Suprapubic skin (tissue), 4 donors: Measurements from ENCODE around the gene CCDC85B. TPM values are rescaled to one million over a fixed set of nuclear protein-coding genes. Genes with fewer than 3 reads are reported as not detected.
"Not testable (repeated sequence)": the region's sequence is repeated elsewhere in the genome, so short reads cannot be mapped to it uniquely, and the experiment has no call there.

Experiments used
- DNase-seq, 2 donors: peaks; one replicate each; pipeline ENCODE4 v3.0.0-alpha.2; 2019; ENCODE audit warnings: low spot score in 2 of 2
- H3K27ac ChIP-seq: fragments of 200-600 bp; sonication (generic); one replicate; pipeline ENCODE4 v1.5.1; 2019
- H3K27me3 ChIP-seq: fragments of 200-600 bp; sonication (generic); one replicate; pipeline ENCODE4 v1.5.1; 2019
- H3K36me3 ChIP-seq: fragments of 200-600 bp; sonication (generic); one replicate; pipeline ENCODE4 v1.5.1; 2019
- H3K4me1 ChIP-seq: fragments of 200-600 bp; sonication (generic); one replicate; pipeline ENCODE4 v1.5.1; 2019
- H3K4me3 ChIP-seq: fragments of 200-600 bp; sonication (generic); one replicate; pipeline ENCODE4 v1.5.1; 2019; ENCODE audit warnings: mild to moderate bottlenecking
- H3K9me3 ChIP-seq: fragments of 200-600 bp; sonication (generic); one replicate; pipeline ENCODE4 v1.5.1; 2019
- CTCF ChIP-seq, 2 donors: fragments of 200-600 bp in 1 of 2; fragments of 450-650 bp in 1 of 2; sonication (generic) in 1 of 2; IDR thresholded peaks; one replicate each; pipeline ENCODE4 v1.5.1; 2016 to 2019; ENCODE audit warnings: antibody characterized with exemption in 2 of 2, mild to moderate bottlenecking in 1 of 2, moderate library complexity in 1 of 2
- EP300 ChIP-seq: sonication (generic); formaldehyde crosslinking; IDR thresholded peaks from one replicate; pipeline ENCODE4 v1.6.1; 2017; ENCODE audit warnings: antibody characterized with exemption
- POLR2A ChIP-seq, 2 donors: fragments of 450-650 bp; IDR thresholded peaks; one replicate each; pipeline ENCODE4 v1.6.1; 2017; ENCODE audit warnings: antibody characterized with exemption in 2 of 2, mild to moderate bottlenecking in 2 of 2, moderate library complexity in 2 of 2
- POLR2AphosphoS5 ChIP-seq, 3 donors: sonication (generic); formaldehyde crosslinking; IDR thresholded peaks; one replicate each; pipeline ENCODE4 v1.6.1; 2017; ENCODE audit warnings: antibody characterized with exemption in 3 of 3
- WGBS: methylation state at CpG from one replicate; pipeline ENCODE4 v1.1.5; 2018; 5-methylcytosine and 5-hydroxymethylcytosine counted together
- total RNA-seq, 4 donors: library from RNA; depleted of rRNA; stranded (reverse); fragments of >200 nt; gene quantifications; one replicate each; pipeline ENCODE4 v1.1.0, GENCODE V29; 2016

Gene CCDC85B
- 10 to 100 TPM; 16.0 to 35.8 (median 28.0) TPM for total RNA-seq

GRCh38 chr11:65890324-65891218 is at the start of gene CCDC85B:
CCDC85B (plus strand) TSS chr11:65890673; CDS start chr11:65890784, 111 bp downstream.
- Histone ChIP-seq H3K9me3 (no peaks in the 10 kb centered on the region), H3K4me1 (peaks cover 66% of the 10 kb centered on the region), H3K27me3 (no peaks in the 10 kb centered on the region), H3K4me3 (peak within 1 kb of the TSS; percentile 65), H3K36me3 (peaks cover 3% of the 10 kb centered on the region), H3K27ac (peak within 1 kb of the TSS; percentile 95)
- TF ChIP-seq CTCF (IDR thresholded peaks at IDR 0.05) = no peak
- TF ChIP-seq POLR2A (IDR thresholded peaks at IDR 0.05) = peak in 1 of 2 donors; percentile 91
- peak in 1 of 3 donors; percentile 6 for TF ChIP-seq POLR2AphosphoS5 (IDR thresholded peaks at IDR 0.05)
- TF ChIP-seq EP300 = no peak
- under 1% methylated on average over 30 of the region's 94 CpGs for WGBS
- peak; percentile 99 for DNase-seq

GRCh38 chr11:65842144-65842543 is 48.3 kb upstream of the CCDC85B start:
- DNase-seq = no peak
- Histone ChIP-seq H3K9me3 (no peaks in the 10 kb centered on the region), H3K27ac (no peak overlapping the region), H3K4me1 (no peaks in the 10 kb centered on the region), H3K4me3 (no peak overlapping the region), H3K36me3 (no peaks in the 10 kb centered on the region), H3K27me3 (no peaks in the 10 kb centered on the region)
- TF ChIP-seq EP300 (no peak), POLR2A (IDR thresholded peaks at IDR 0.05) (no peak), POLR2AphosphoS5 (IDR thresholded peaks at IDR 0.05) (no peak), CTCF (IDR thresholded peaks at IDR 0.05) (no peak)
- 96% methylated on average over 4 of the region's 4 CpGs for WGBS

GRCh38 chr11:65843811-65844210 is 46.7 kb upstream of the CCDC85B start:
- H3K36me3 ChIP-seq = no peaks in the 10 kb centered on the region
- no peaks in the 10 kb centered on the region for H3K4me1 ChIP-seq
- H3K27me3 ChIP-seq = no peaks in the 10 kb centered on the region
- no peak overlapping the region for H3K27ac ChIP-seq
- no peak overlapping the region for H3K4me3 ChIP-seq
- H3K9me3 ChIP-seq = no peaks in the 10 kb centered on the region
- TF ChIP-seq POLR2A (IDR thresholded peaks at IDR 0.05) = no peak
- TF ChIP-seq POLR2AphosphoS5 (IDR thresholded peaks at IDR 0.05) = no peak
- TF ChIP-seq CTCF (IDR thresholded peaks at IDR 0.05) = no peak
- no peak for DNase-seq
- WGBS = 94% methylated on average over 3 of the region's 3 CpGs

- Histone ChIP-seq H3K9me3 (no peaks in the 10 kb centered on the region), H3K4me1 (no peaks in the 10 kb centered on the region), H3K27ac (no peak overlapping the region), H3K4me3 (no peak overlapping the region), H3K27me3 (no peaks in the 10 kb centered on the region), H3K36me3 (no peaks in the 10 kb centered on the region)
- DNase-seq = peak in 1 of 2 donors; percentile 20
- WGBS = 87% methylated on average over 10 of the region's 10 CpGs
- TF ChIP-seq POLR2AphosphoS5 (IDR thresholded peaks at IDR 0.05) = no peak
- no peak for TF ChIP-seq POLR2A (IDR thresholded peaks at IDR 0.05)
- TF ChIP-seq CTCF (IDR thresholded peaks at IDR 0.05) = no peak
- TF ChIP-seq EP300 = no peak
Measured at GRCh38 chr11:65844231-65844872, 46.1 kb upstream of the CCDC85B start.

- H3K27ac ChIP-seq = no peak overlapping the region
- peaks cover 5% of the 10 kb centered on the region for H3K4me1 ChIP-seq
- no peaks in the 10 kb centered on the region for H3K9me3 ChIP-seq
- H3K36me3 ChIP-seq = peaks cover 19% of the 10 kb centered on the region
- no peak overlapping the region for H3K4me3 ChIP-seq
- TF ChIP-seq POLR2AphosphoS5 (IDR thresholded peaks at IDR 0.05) = no peak
- TF ChIP-seq POLR2A (IDR thresholded peaks at IDR 0.05) = no peak
- no peak for TF ChIP-seq CTCF (IDR thresholded peaks at IDR 0.05)
- no peak for TF ChIP-seq EP300
- H3K27me3 ChIP-seq = no peaks in the 10 kb centered on the region
- peak in 1 of 2 donors; percentile 46 for DNase-seq
- 88% methylated on average over 3 of the region's 3 CpGs for WGBS
Measured at GRCh38 chr11:65847746-65848145, 42.7 kb upstream of the CCDC85B start.

- not testable (repeated sequence) for H3K9me3 ChIP-seq, H3K27me3 ChIP-seq, H3K27ac ChIP-seq, H3K4me3 ChIP-seq
- WGBS = 72% methylated on average over 7 of the region's 7 CpGs
- Histone ChIP-seq H3K36me3 (peaks cover 29% of the 10 kb centered on the region), H3K4me1 (peaks cover 14% of the 10 kb centered on the region)
- DNase-seq = peak in 1 of 2 donors; percentile 9
Measured at GRCh38 chr11:65848693-65849092, 41.8 kb upstream of the CCDC85B start.
